HEK293 (cell line): Measurements from ENCODE around the gene AGRN.

Experiments
- ELK4 ChIP-seq: IDR thresholded peaks from 2 replicates; pipeline ENCODE4 v1.6.1; 2011; ENCODE audit warnings: mild to moderate bottlenecking, low read depth, low read length, borderline replicate concordance
- IKZF3 ChIP-seq: fragments of 450-650 bp; IDR thresholded peaks from 2 replicates; pipeline ENCODE4 v1.5.0; 2018; ENCODE audit warnings: missing biosample characterization, mild to moderate bottlenecking, missing genetic modification characterization, moderate library complexity
- PRDM10 ChIP-seq: fragments of 450-650 bp; formaldehyde crosslinking; IDR thresholded peaks from 2 replicates; pipeline ENCODE4 v1.5.1; 2016; ENCODE audit warnings: missing biosample characterization, missing genetic modification characterization
- YY1 ChIP-seq: fragments of 450-650 bp; formaldehyde crosslinking; IDR thresholded peaks from 2 replicates; pipeline ENCODE4 v1.5.1; 2018; ENCODE audit warnings: missing biosample characterization, missing genetic modification characterization
- ZNF133 ChIP-seq: fragments of 450-650 bp; formaldehyde crosslinking; IDR thresholded peaks from 2 replicates; pipeline ENCODE4 v1.5.1; 2016; ENCODE audit warnings: missing biosample characterization, missing genetic modification characterization
- ZNF26 ChIP-seq: fragments of 450-650 bp; formaldehyde crosslinking; IDR thresholded peaks from 2 replicates; pipeline ENCODE4 v1.5.1; 2016; ENCODE audit warnings: missing biosample characterization, missing genetic modification characterization
- ZNF354C ChIP-seq: fragments of 450-650 bp; formaldehyde crosslinking; IDR thresholded peaks from 2 replicates; pipeline ENCODE4 v1.5.1; 2016; ENCODE audit warnings: missing biosample characterization, missing genetic modification characterization, low read depth, borderline replicate concordance
- ZNF362 ChIP-seq: fragments of 450-650 bp; formaldehyde crosslinking; IDR thresholded peaks from 2 replicates; pipeline ENCODE4 v1.5.1; 2016; ENCODE audit warnings: missing biosample characterization, missing genetic modification characterization
- ZNF423 ChIP-seq: fragments of 450-650 bp; formaldehyde crosslinking; IDR thresholded peaks from 2 replicates; pipeline ENCODE4 v1.5.1; 2016; ENCODE audit warnings: missing biosample characterization, missing genetic modification characterization
- ZNF449 ChIP-seq: fragments of 450-650 bp; formaldehyde crosslinking; IDR thresholded peaks from 2 replicates; pipeline ENCODE4 v1.5.1; 2017; ENCODE audit warnings: missing biosample characterization, mild to moderate bottlenecking, missing genetic modification characterization, moderate library complexity
- ZNF48 ChIP-seq: fragments of 450-650 bp; formaldehyde crosslinking; IDR thresholded peaks from 2 replicates; pipeline ENCODE4 v1.5.1; 2016; ENCODE audit warnings: missing biosample characterization, missing genetic modification characterization
- ZNF555 ChIP-seq: fragments of 450-650 bp; formaldehyde crosslinking; conservative IDR thresholded peaks from 2 replicates; pipeline ENCODE4 v1.5.1; 2017; ENCODE audit warnings: missing biosample characterization, mild to moderate bottlenecking, missing genetic modification characterization, inconsistent platforms
- ZNF561 ChIP-seq: fragments of 450-650 bp; IDR thresholded peaks from 2 replicates; pipeline ENCODE4 v1.5.1; 2018; ENCODE audit warnings: missing biosample characterization, missing genetic modification characterization, borderline replicate concordance
- ZNF571 ChIP-seq: fragments of 450-650 bp; formaldehyde crosslinking; IDR thresholded peaks from 2 replicates; pipeline ENCODE4 v1.5.0; 2017; ENCODE audit warnings: missing biosample characterization, missing genetic modification characterization
- ZNF610 ChIP-seq: fragments of 450-650 bp; formaldehyde crosslinking; IDR thresholded peaks from 2 replicates; pipeline ENCODE4 v1.5.1; 2016; ENCODE audit warnings: missing biosample characterization, missing genetic modification characterization, borderline replicate concordance
- ZNF645 ChIP-seq: fragments of 450-650 bp; formaldehyde crosslinking; IDR thresholded peaks from 2 replicates; pipeline ENCODE4; 2016; ENCODE audit warnings: missing biosample characterization, missing genetic modification characterization
- ZNF658 ChIP-seq: fragments of 450-650 bp; formaldehyde crosslinking; IDR thresholded peaks from 2 replicates; pipeline ENCODE4; 2016; ENCODE audit warnings: missing biosample characterization, missing genetic modification characterization
- ZNF768 ChIP-seq: fragments of 450-650 bp; formaldehyde crosslinking; IDR thresholded peaks from 2 replicates; pipeline ENCODE4 v1.5.1; 2018; ENCODE audit warnings: missing biosample characterization, mild to moderate bottlenecking, missing genetic modification characterization
- ZNF785 ChIP-seq: fragments of 450-650 bp; formaldehyde crosslinking; IDR thresholded peaks from 2 replicates; pipeline ENCODE4 v1.5.1; 2016; ENCODE audit warnings: missing biosample characterization, missing genetic modification characterization
- ZSCAN18 ChIP-seq: fragments of 450-650 bp; formaldehyde crosslinking; IDR thresholded peaks from 2 replicates; pipeline ENCODE4 v1.5.1; 2016; ENCODE audit warnings: missing biosample characterization, missing genetic modification characterization
- ZSCAN30 ChIP-seq: fragments of 450-650 bp; IDR thresholded peaks from 2 replicates; pipeline ENCODE4 v1.5.1; 2018; ENCODE audit warnings: missing biosample characterization, mild to moderate bottlenecking, missing genetic modification characterization, moderate library complexity
- TF ChIP-seq, protein P1 (sequence below): fragments of 450-650 bp; formaldehyde crosslinking; IDR thresholded peaks from 2 replicates; pipeline ENCODE4 v1.5.1; 2016; ENCODE audit warnings: missing biosample characterization, missing genetic modification characterization
- TF ChIP-seq, protein P2 (sequence below): fragments of 450-650 bp; formaldehyde crosslinking; IDR thresholded peaks from 2 replicates; pipeline ENCODE4 v1.5.1; 2017; ENCODE audit warnings: missing biosample characterization, missing genetic modification characterization

AGRN gene

DNA sequence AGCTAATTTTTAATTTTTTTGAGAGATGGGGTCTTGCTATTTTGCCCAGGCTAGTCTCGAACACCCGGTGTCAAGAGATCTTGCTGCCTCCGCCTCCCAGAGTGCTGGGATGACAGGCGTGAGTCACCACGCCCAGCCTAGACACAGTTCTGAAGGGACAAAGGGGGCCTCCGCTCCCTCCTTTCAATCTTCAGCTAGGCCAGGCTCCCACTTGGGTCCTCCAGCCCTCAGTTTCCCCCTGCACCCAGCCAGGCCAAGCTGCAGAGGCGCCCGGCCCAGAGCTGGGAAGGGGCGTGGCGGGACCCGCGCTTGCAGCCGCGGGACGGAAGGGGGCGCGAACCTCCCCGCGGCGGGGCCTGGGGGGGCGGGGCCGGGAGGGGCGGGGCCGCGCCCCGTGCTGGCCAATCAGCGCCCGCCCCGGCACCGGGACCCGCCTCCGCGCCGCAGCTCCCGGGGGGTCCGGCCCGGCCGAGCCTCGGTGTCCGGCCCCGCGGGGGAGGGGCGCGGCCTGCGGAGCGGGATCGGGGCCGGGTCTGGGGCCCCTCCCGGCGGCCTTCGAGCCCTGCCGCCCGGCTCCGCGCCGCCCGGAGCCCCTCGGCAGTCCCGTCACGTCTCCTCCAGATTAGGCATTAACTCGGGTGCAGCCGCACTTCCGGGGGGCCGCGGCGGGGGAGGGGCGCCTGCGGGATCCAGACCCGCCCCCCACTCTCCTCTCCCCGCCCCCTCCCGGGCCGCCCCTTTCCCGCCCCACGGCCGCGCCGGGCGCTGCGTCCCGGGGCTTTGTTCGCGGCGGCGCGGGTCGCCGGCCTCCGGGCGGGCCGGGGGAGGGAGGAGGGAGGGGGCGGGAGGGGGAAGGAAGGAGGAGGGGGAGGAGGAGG lies 559 bp upstream of the AGRN start (continued):
- TF ChIP-seq ZSCAN18 (tag by site-specific recombination), result no peak
- no peak for TF ChIP-seq YY1
- no peak for TF ChIP-seq ZNF423 (tag by site-specific recombination)
- TF ChIP-seq PRDM10, result no peak
- no peak for TF ChIP-seq ZNF26 (tag by site-specific recombination)
- TF ChIP-seq ZSCAN30, result no peak
- TF ChIP-seq ZNF354C, result no peak
- no peak for TF ChIP-seq ZNF610
- TF ChIP-seq ELK4, result no peak
- no peak for TF ChIP-seq ZNF768 (tag by site-specific recombination)
- TF ChIP-seq ZNF48 (tag by site-specific recombination), result no peak
- TF ChIP-seq, protein P1, sequence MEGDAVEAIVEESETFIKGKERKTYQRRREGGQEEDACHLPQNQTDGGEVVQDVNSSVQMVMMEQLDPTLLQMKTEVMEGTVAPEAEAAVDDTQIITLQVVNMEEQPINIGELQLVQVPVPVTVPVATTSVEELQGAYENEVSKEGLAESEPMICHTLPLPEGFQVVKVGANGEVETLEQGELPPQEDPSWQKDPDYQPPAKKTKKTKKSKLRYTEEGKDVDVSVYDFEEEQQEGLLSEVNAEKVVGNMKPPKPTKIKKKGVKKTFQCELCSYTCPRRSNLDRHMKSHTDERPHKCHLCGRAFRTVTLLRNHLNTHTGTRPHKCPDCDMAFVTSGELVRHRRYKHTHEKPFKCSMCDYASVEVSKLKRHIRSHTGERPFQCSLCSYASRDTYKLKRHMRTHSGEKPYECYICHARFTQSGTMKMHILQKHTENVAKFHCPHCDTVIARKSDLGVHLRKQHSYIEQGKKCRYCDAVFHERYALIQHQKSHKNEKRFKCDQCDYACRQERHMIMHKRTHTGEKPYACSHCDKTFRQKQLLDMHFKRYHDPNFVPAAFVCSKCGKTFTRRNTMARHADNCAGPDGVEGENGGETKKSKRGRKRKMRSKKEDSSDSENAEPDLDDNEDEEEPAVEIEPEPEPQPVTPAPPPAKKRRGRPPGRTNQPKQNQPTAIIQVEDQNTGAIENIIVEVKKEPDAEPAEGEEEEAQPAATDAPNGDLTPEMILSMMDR (tag by site-specific recombination), result peak; percentile 68
- TF ChIP-seq, protein P2, sequence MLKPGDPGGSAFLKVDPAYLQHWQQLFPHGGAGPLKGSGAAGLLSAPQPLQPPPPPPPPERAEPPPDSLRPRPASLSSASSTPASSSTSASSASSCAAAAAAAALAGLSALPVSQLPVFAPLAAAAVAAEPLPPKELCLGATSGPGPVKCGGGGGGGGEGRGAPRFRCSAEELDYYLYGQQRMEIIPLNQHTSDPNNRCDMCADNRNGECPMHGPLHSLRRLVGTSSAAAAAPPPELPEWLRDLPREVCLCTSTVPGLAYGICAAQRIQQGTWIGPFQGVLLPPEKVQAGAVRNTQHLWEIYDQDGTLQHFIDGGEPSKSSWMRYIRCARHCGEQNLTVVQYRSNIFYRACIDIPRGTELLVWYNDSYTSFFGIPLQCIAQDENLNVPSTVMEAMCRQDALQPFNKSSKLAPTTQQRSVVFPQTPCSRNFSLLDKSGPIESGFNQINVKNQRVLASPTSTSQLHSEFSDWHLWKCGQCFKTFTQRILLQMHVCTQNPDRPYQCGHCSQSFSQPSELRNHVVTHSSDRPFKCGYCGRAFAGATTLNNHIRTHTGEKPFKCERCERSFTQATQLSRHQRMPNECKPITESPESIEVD (tag by site-specific recombination), result no peak
- no peak for TF ChIP-seq ZNF362 (tag by site-specific recombination)
- no peak for TF ChIP-seq ZNF571
- TF ChIP-seq ZNF658 (tag by site-specific recombination), result no peak
- TF ChIP-seq ZNF645 (tag by site-specific recombination), result no peak
- peak; percentile 47; the same call in 1 of the 2 replicates for TF ChIP-seq ZNF785 (tag by site-specific recombination)
- no peak for TF ChIP-seq ZNF133 (tag by site-specific recombination)
- no peak for TF ChIP-seq ZNF449 (tag by site-specific recombination)
- no peak for TF ChIP-seq IKZF3 (tag by site-specific recombination)
- TF ChIP-seq ZNF555 (tag by site-specific recombination), result no peak
- no peak for TF ChIP-seq ZNF561 (tag by site-specific recombination)
